OCI-LY1 (cell line): ENCODE data around the gene PAWR.

ENCODE experiments used
- H2AFZ ChIP-seq: fragments of 200-600 bp; sonication (generic), shearing (Covaris generic); 2 replicates; pipeline ENCODE4 v1.6.0; 2014; ENCODE audit warnings: antibody characterized with exemption, mild to moderate bottlenecking, low read length
- H3F3A ChIP-seq: fragments of 200-600 bp; sonication (generic), shearing (Covaris generic); 2 replicates; pipeline ENCODE4 v1.6.0; 2014; ENCODE audit warnings: mild to moderate bottlenecking, antibody characterized with exemption, low read length, moderate library complexity; ENCODE audit not compliant: insufficient read depth
- H3K27ac ChIP-seq: fragments of 200-600 bp; sonication (generic); 2 replicates; pipeline ENCODE4 v1.5.1; 2014; ENCODE audit warnings: low read length, mixed run types, mild to moderate bottlenecking, low read depth; ENCODE audit not compliant: poor library complexity, severe bottlenecking
- H3K27me3 ChIP-seq: fragments of 200-600 bp; sonication (generic); 2 replicates; pipeline ENCODE4 v1.6.0; 2014; ENCODE audit warnings: antibody characterized with exemption, mild to moderate bottlenecking, low read length, moderate library complexity; ENCODE audit not compliant: insufficient read depth
- H3K36me3 ChIP-seq: fragments of 200-600 bp; sonication (generic); 2 replicates; pipeline ENCODE4 v1.6.1; 2014; ENCODE audit warnings: mild to moderate bottlenecking, antibody characterized with exemption, low read length, moderate library complexity, mixed read lengths; ENCODE audit not compliant: insufficient read depth
- H3K4me1 ChIP-seq: fragments of 200-600 bp; sonication (generic); 2 replicates; pipeline ENCODE4 v1.5.1; 2014; ENCODE audit warnings: mild to moderate bottlenecking, low read length, moderate library complexity; ENCODE audit not compliant: insufficient read depth, severe bottlenecking
- H3K4me2 ChIP-seq: fragments of 200-600 bp; sonication (generic), shearing (Covaris generic); 2 replicates; pipeline ENCODE4 v1.6.1; 2014; ENCODE audit warnings: low read length
- H3K4me3 ChIP-seq: fragments of 200-600 bp; sonication (generic); 2 replicates; pipeline ENCODE4 v1.5.1; 2014; ENCODE audit warnings: low read length, low read depth, mild to moderate bottlenecking, mixed read lengths; ENCODE audit not compliant: poor library complexity, severe bottlenecking
- H3K79me2 ChIP-seq: fragments of 200-600 bp; shearing (Covaris generic); 2 replicates; pipeline ENCODE4 v1.6.1; 2016; ENCODE audit warnings: mixed run types, low read length, mixed read lengths; ENCODE audit not compliant: insufficient read depth
- H3K9ac ChIP-seq: fragments of 200-600 bp; sonication (generic), shearing (Covaris generic); 2 replicates; pipeline ENCODE4 v1.6.1; 2014; ENCODE audit warnings: mild to moderate bottlenecking, low read length, mixed read lengths
- H3K9me2 ChIP-seq: fragments of 200-600 bp; sonication (generic), shearing (Covaris generic); 2 replicates; pipeline ENCODE4 v1.6.1; 2014; ENCODE audit warnings: low read depth, mild to moderate bottlenecking, low read length, mixed read lengths
- H3K9me3 ChIP-seq: fragments of 200-600 bp; shearing (Covaris generic); 2 replicates; pipeline ENCODE4 v1.6.1; 2014; ENCODE audit warnings: low read length, mixed read lengths
- H4K20me1 ChIP-seq: fragments of 200-600 bp; sonication (generic), shearing (Covaris generic); 2 replicates; pipeline ENCODE4 v1.6.0; 2016; ENCODE audit warnings: mild to moderate bottlenecking, low read length; ENCODE audit not compliant: insufficient read depth
- CTCF ChIP-seq: fragments of 200-600 bp; sonication (generic), shearing (Covaris generic); IDR thresholded peaks from 2 replicates; pipeline ENCODE4 v1.5.1; 2017; ENCODE audit warnings: mild to moderate bottlenecking, antibody characterized with exemption, low read length, moderate library complexity, mixed read lengths
- EZH2 ChIP-seq: fragments of 200-600 bp; sonication (generic), shearing (Covaris generic); IDR thresholded peaks from 2 replicates; pipeline ENCODE4 v1.8.0; 2017; ENCODE audit warnings: borderline replicate concordance, mixed run types, mild to moderate bottlenecking, antibody characterized with exemption, low read length, moderate library complexity, mixed read lengths

The PAWR gene

GRCh38 chr12:79665212-79665887 is 25.4 kb downstream of the PAWR start:
- Histone ChIP-seq H3K4me3 (no peak overlapping the region), H3K9ac (no peak overlapping the region), H4K20me1 (no peaks in the 10 kb centered on the region), H3F3A (no peaks in the 10 kb centered on the region), H3K27me3 (no peaks in the 10 kb centered on the region), H3K4me1 (peaks cover 11% of the 10 kb centered on the region), H3K4me2 (no peak overlapping the region), H3K9me3 (no peaks in the 10 kb centered on the region), H3K9me2 (no peaks in the 10 kb centered on the region), H3K27ac (no peak overlapping the region), H2AFZ (no peak overlapping the region), H3K79me2 (peaks cover 70% of the 10 kb centered on the region), H3K36me3 (peaks cover 23% of the 10 kb centered on the region)
- no peak for TF ChIP-seq CTCF
- TF ChIP-seq EZH2, result no peak

- H3F3A ChIP-seq, result no peaks in the 10 kb centered on the region
- no peaks in the 10 kb centered on the region for H3K9me3 ChIP-seq
- H3K9me2 ChIP-seq, result no peaks in the 10 kb centered on the region
- H3K9ac ChIP-seq, result no peak overlapping the region
- peaks cover 6% of the 10 kb centered on the region for H3K4me1 ChIP-seq
- no peaks in the 10 kb centered on the region for H3K27me3 ChIP-seq
- no peaks in the 10 kb centered on the region for H4K20me1 ChIP-seq
- H3K4me2 ChIP-seq, result no peak overlapping the region
- H2AFZ ChIP-seq, result no peak overlapping the region
- no peak overlapping the region for H3K4me3 ChIP-seq
- H3K79me2 ChIP-seq, result peaks cover 70% of the 10 kb centered on the region
- H3K36me3 ChIP-seq, result peaks cover 23% of the 10 kb centered on the region
- H3K27ac ChIP-seq, result no peak overlapping the region
- TF ChIP-seq EZH2 (no peak), CTCF (no peak)
These were observed 26.2 kb downstream of the PAWR start for GRCh38 chr12:79664518-79664917.

GRCh38 chr12:79662046-79662811 is 28.5 kb downstream of the PAWR start:
- Histone ChIP-seq H4K20me1 (no peaks in the 10 kb centered on the region), H3K4me3 (no peak overlapping the region), H3K4me2 (no peak overlapping the region), H3K27ac (no peak overlapping the region), H2AFZ (no peak overlapping the region), H3K27me3 (no peaks in the 10 kb centered on the region), H3F3A (no peaks in the 10 kb centered on the region), H3K9ac (no peak overlapping the region), H3K9me2 (no peaks in the 10 kb centered on the region), H3K79me2 (peaks cover 68% of the 10 kb centered on the region), H3K36me3 (peaks cover 16% of the 10 kb centered on the region), H3K4me1 (peaks cover 6% of the 10 kb centered on the region), H3K9me3 (no peaks in the 10 kb centered on the region)
- TF ChIP-seq EZH2 (no peak), CTCF (no peak)
